IPS-18a (cell line): Measurements from ENCODE around the gene VPS26C.

Source experiments
- H3K27ac ChIP-seq: one replicate; pipeline ENCODE4 v1.5.1; 2013; ENCODE audit warnings: low read length
- H3K27me3 ChIP-seq: one replicate; pipeline ENCODE4 v1.6.1; 2013; ENCODE audit warnings: mild to moderate bottlenecking, low read length; ENCODE audit not compliant: control insufficient read depth, insufficient read depth
- H3K36me3 ChIP-seq: one replicate; pipeline ENCODE4 v1.6.1; 2013; ENCODE audit warnings: low read depth, low read length; ENCODE audit not compliant: control insufficient read depth
- H3K4me1 ChIP-seq: one replicate; pipeline ENCODE4 v1.6.1; 2013; ENCODE audit warnings: low read depth, low read length; ENCODE audit not compliant: control insufficient read depth
- H3K4me3 ChIP-seq: one replicate; pipeline ENCODE4 v1.5.1; 2013; ENCODE audit warnings: low read length
- H3K9ac ChIP-seq: one replicate; pipeline ENCODE4 v1.6.1; 2013; ENCODE audit warnings: mild to moderate bottlenecking, low read length, moderate library complexity
- H3K9me3 ChIP-seq: one replicate; pipeline ENCODE4 v1.6.1; 2013; ENCODE audit warnings: low read depth, low read length; ENCODE audit not compliant: control insufficient read depth

VPS26C gene

GRCh38 chr21:37259426-37259825 lies 7.7 kb downstream of the VPS26C start:
- H3K9me3 ChIP-seq: no peaks in the 10 kb centered on the region
- H3K27ac ChIP-seq: no peak overlapping the region
- peaks cover 10% of the 10 kb centered on the region for H3K4me1 ChIP-seq
- no peak overlapping the region for H3K9ac ChIP-seq
- peaks cover 6% of the 10 kb centered on the region for H3K36me3 ChIP-seq
- no peak overlapping the region for H3K4me3 ChIP-seq
- no peaks in the 10 kb centered on the region for H3K27me3 ChIP-seq

GRCh38 chr21:37257967-37258877 lies 8.9 kb downstream of the VPS26C start:
- Histone ChIP-seq H3K27me3 (no peaks in the 10 kb centered on the region), H3K27ac (peak overlapping the region; percentile 79), H3K4me1 (peaks cover 10% of the 10 kb centered on the region), H3K9me3 (no peaks in the 10 kb centered on the region), H3K9ac (peak overlapping the region; percentile 93), H3K36me3 (peaks cover 6% of the 10 kb centered on the region), H3K4me3 (peak overlapping the region; percentile 76)

- peak overlapping the region; percentile 76 for H3K4me3 ChIP-seq
- H3K9ac ChIP-seq: peak overlapping the region; percentile 93
- H3K27ac ChIP-seq: peak overlapping the region; percentile 79
These were observed 9.6 kb downstream of the VPS26C start for GRCh38 chr21:37257511-37257966.

GRCh38 chr21:37253991-37254390 lies 13.1 kb downstream of the VPS26C start:
- Histone ChIP-seq H3K9me3 (no peaks in the 10 kb centered on the region), H3K9ac (no peak overlapping the region), H3K36me3 (no peaks in the 10 kb centered on the region), H3K27ac (no peak overlapping the region), H3K4me1 (peaks cover 10% of the 10 kb centered on the region), H3K27me3 (no peaks in the 10 kb centered on the region), H3K4me3 (no peak overlapping the region)

More at GRCh38 chr21:37257511-37257966, 9.6 kb downstream of the VPS26C start:
- Histone ChIP-seq H3K27me3 (no peaks in the 10 kb centered on the region), H3K36me3 (peaks cover 6% of the 10 kb centered on the region), H3K4me1 (peaks cover 10% of the 10 kb centered on the region), H3K9me3 (no peaks in the 10 kb centered on the region)

GRCh38 chr21:37251294-37251634 lies 15.9 kb downstream of the VPS26C start:
- no peaks in the 10 kb centered on the region for H3K36me3 ChIP-seq
- no peaks in the 10 kb centered on the region for H3K4me1 ChIP-seq
- H3K27ac ChIP-seq: no peak overlapping the region
- H3K9ac ChIP-seq: no peak overlapping the region
- no peaks in the 10 kb centered on the region for H3K9me3 ChIP-seq
- no peak overlapping the region for H3K4me3 ChIP-seq
- no peaks in the 10 kb centered on the region for H3K27me3 ChIP-seq

GRCh38 chr21:37249112-37249904 lies 17.8 kb downstream of the VPS26C start:
- Histone ChIP-seq H3K27me3 (no peaks in the 10 kb centered on the region), H3K4me3 (no peak overlapping the region), H3K9me3 (no peaks in the 10 kb centered on the region), H3K4me1 (peaks cover 9% of the 10 kb centered on the region), H3K9ac (no peak overlapping the region), H3K36me3 (no peaks in the 10 kb centered on the region), H3K27ac (no peak overlapping the region)

GRCh38 chr21:37248298-37248697 lies 18.8 kb downstream of the VPS26C start:
- Histone ChIP-seq H3K27me3 (no peaks in the 10 kb centered on the region), H3K36me3 (no peaks in the 10 kb centered on the region), H3K9ac (no peak overlapping the region), H3K27ac (no peak overlapping the region), H3K4me1 (peaks cover 9% of the 10 kb centered on the region), H3K4me3 (no peak overlapping the region), H3K9me3 (no peaks in the 10 kb centered on the region)

GRCh38 chr21:37245151-37245550 lies 22.0 kb downstream of the VPS26C start:
- no peaks in the 10 kb centered on the region for H3K36me3 ChIP-seq
- H3K4me1 ChIP-seq: peaks cover 9% of the 10 kb centered on the region
- H3K27me3 ChIP-seq: no peaks in the 10 kb centered on the region
- H3K4me3 ChIP-seq: no peak overlapping the region
- H3K9me3 ChIP-seq: no peaks in the 10 kb centered on the region
- no peak overlapping the region for H3K9ac ChIP-seq
- no peak overlapping the region for H3K27ac ChIP-seq

- Histone ChIP-seq H3K9ac (no peak overlapping the region), H3K27me3 (no peaks in the 10 kb centered on the region), H3K4me1 (peaks cover 9% of the 10 kb centered on the region), H3K4me3 (no peak overlapping the region), H3K9me3 (no peaks in the 10 kb centered on the region), H3K36me3 (no peaks in the 10 kb centered on the region), H3K27ac (no peak overlapping the region)
These were observed 22.5 kb downstream of the VPS26C start for GRCh38 chr21:37244501-37245095.

GRCh38 chr21:37243961-37244360 lies 23.2 kb downstream of the VPS26C start:
- Histone ChIP-seq H3K36me3 (no peaks in the 10 kb centered on the region), H3K27me3 (no peaks in the 10 kb centered on the region)

GRCh38 chr21:37241426-37241825 lies 25.7 kb downstream of the VPS26C start:
- Histone ChIP-seq H3K4me1 (peaks cover 9% of the 10 kb centered on the region), H3K4me3 (no peak overlapping the region), H3K27ac (no peak overlapping the region), H3K9ac (no peak overlapping the region), H3K36me3 (peaks cover 14% of the 10 kb centered on the region), H3K9me3 (no peaks in the 10 kb centered on the region), H3K27me3 (no peaks in the 10 kb centered on the region)

More at GRCh38 chr21:37243961-37244360, 23.2 kb downstream of the VPS26C start:
- Histone ChIP-seq H3K9ac (no peak overlapping the region), H3K27ac (no peak overlapping the region), H3K4me3 (no peak overlapping the region), H3K9me3 (no peaks in the 10 kb centered on the region), H3K4me1 (peaks cover 9% of the 10 kb centered on the region)
